B cell (primary cell): ENCODE results near the gene PLRG1.
"Not testable (repeated sequence)": the region's sequence is repeated elsewhere in the genome, so short reads cannot be mapped to it uniquely, and the experiment has no call there.

Experiments
- EZH2 ChIP-seq: IDR thresholded peaks from 2 replicates; pipeline ENCODE4 v1.6.1; 2012; ENCODE audit warnings: borderline replicate concordance, low read depth, mild to moderate bottlenecking, moderate library complexity, low read length; ENCODE audit not compliant: insufficient read depth, poor library complexity, severe bottlenecking
- TF ChIP-seq, protein P1 (sequence below): fragments of 200-600 bp; IDR thresholded peaks from one replicate; pipeline ENCODE4 v1.8.0; 2022; ENCODE audit warnings: antibody characterized with exemption, mild to moderate bottlenecking

DNA sequence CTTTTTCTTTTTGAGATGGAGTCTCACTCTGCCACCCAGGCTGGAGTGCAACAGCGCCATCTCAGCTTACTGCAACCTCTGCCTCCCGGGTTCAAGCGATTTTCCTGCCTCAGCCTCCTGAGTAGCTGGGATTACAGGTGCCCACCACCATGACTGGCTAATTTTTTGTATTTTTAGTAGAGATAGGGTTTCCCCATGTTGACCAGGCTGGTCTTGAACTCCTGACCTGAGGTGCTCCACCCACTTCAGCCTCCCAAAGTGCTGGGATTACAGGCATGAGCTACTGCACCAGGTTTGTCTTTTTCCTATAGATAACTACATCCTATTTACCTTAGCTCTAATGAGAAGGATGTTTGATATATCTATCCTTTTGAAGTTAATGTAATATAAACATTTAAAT is 44.1 kb upstream of the PLRG1 start:
- TF ChIP-seq, protein P1, sequence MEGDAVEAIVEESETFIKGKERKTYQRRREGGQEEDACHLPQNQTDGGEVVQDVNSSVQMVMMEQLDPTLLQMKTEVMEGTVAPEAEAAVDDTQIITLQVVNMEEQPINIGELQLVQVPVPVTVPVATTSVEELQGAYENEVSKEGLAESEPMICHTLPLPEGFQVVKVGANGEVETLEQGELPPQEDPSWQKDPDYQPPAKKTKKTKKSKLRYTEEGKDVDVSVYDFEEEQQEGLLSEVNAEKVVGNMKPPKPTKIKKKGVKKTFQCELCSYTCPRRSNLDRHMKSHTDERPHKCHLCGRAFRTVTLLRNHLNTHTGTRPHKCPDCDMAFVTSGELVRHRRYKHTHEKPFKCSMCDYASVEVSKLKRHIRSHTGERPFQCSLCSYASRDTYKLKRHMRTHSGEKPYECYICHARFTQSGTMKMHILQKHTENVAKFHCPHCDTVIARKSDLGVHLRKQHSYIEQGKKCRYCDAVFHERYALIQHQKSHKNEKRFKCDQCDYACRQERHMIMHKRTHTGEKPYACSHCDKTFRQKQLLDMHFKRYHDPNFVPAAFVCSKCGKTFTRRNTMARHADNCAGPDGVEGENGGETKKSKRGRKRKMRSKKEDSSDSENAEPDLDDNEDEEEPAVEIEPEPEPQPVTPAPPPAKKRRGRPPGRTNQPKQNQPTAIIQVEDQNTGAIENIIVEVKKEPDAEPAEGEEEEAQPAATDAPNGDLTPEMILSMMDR: not testable (repeated sequence)
- TF ChIP-seq EZH2: not testable (repeated sequence)
